Breast epithelium (tissue), 4 donors: ENCODE measurements around the gene MANSC4. TPM values are rescaled to one million over a fixed set of nuclear protein-coding genes. Genes with fewer than 3 reads are reported as not detected.

Experiments
- DNase-seq, 2 donors: peaks; one replicate each; pipeline ENCODE4 v3.0.0-alpha.2; 2019; ENCODE audit warnings: low spot score in 2 of 2
- H3K27ac ChIP-seq, 2 donors: fragments of 200-600 bp; sonication (generic) in 1 of 2; one replicate each; pipeline ENCODE4 v1.5.1; 2016 to 2019; ENCODE audit warnings: mild to moderate bottlenecking in 1 of 2
- H3K27me3 ChIP-seq, 2 donors: fragments of 200-600 bp; sonication (generic) in 1 of 2; one replicate each; pipeline versions ENCODE4 v1.5.1 to v1.6.0; 2017 to 2019; ENCODE audit warnings: control low read depth in 1 of 2, mild to moderate bottlenecking in 1 of 2
- H3K36me3 ChIP-seq: fragments of 200-600 bp; one replicate; pipeline ENCODE4 v1.5.1; 2019
- H3K4me1 ChIP-seq, 2 donors: fragments of 200-600 bp; sonication (generic); one replicate each; pipeline ENCODE4 v1.5.1; 2016 to 2019; ENCODE audit warnings: control low read depth in 1 of 2
- H3K4me3 ChIP-seq, 3 donors: fragments of 200-600 bp; sonication (generic); 1 replicate in 2 of 3; 2 replicates in 1 of 3; pipeline ENCODE4 v1.5.1; 2016 to 2019; ENCODE audit warnings: mild to moderate bottlenecking in 3 of 3, moderate library complexity in 2 of 3
- H3K9me3 ChIP-seq, 2 donors: fragments of 200-600 bp; sonication (generic) in 1 of 2; one replicate each; pipeline ENCODE4 v1.5.1; 2016 to 2019; ENCODE audit warnings: control low read depth in 1 of 2
- CTCF ChIP-seq, 3 donors: fragments of 450-650 bp; IDR thresholded peaks; one replicate each; pipeline ENCODE4 v1.5.1; 2016 to 2017; ENCODE audit warnings: antibody characterized with exemption in 3 of 3, mild to moderate bottlenecking in 3 of 3, moderate library complexity in 3 of 3
- POLR2A ChIP-seq: fragments of 450-650 bp; IDR thresholded peaks from one replicate; pipeline ENCODE4 v1.6.1; 2016; ENCODE audit warnings: antibody characterized with exemption, mild to moderate bottlenecking, moderate library complexity
- POLR2AphosphoS5 ChIP-seq, 3 donors: sonication (generic); formaldehyde crosslinking; IDR thresholded peaks; one replicate each; pipeline ENCODE4 v1.6.1; 2017; ENCODE audit warnings: antibody characterized with exemption in 3 of 3
- intact Hi-C: fragments of 100-400 bp; cut with DNase I; formaldehyde crosslinking; loops from one replicate; pipeline ENCODE4 v1.15.1; 2023; ENCODE audit warnings: low total_unique reads
- total RNA-seq, 3 donors: library from RNA; depleted of rRNA; stranded (reverse); fragments of >200 nt; gene quantifications; one replicate each; pipeline ENCODE4 v1.1.0, GENCODE V29; 2016

The MANSC4 gene
- under 1 TPM in 1 of 3 donors, not detected in 2; 0.73 TPM for total RNA-seq

GRCh38 chr12:27779920-27780611, at the start of gene MANSC4, which contains the start of gene KLHL42:
Gene MANSC4, minus strand, starts transcription at chr12:27780236. Its CDS starts 8,960 bp downstream, at chr12:27771276.
Gene KLHL42, plus strand, starts transcription at chr12:27780233. Its CDS starts 98 bp downstream, at chr12:27780331.
- peak within 1 kb of the TSS; percentile 88 to 96 for H3K27ac ChIP-seq
- intact Hi-C loops, result no loop called here

GRCh38 chr12:27828196-27828595, 48.2 kb upstream of the MANSC4 start:
- H3K27me3 ChIP-seq, result no peaks in the 10 kb centered on the region
- no peak overlapping the region for H3K4me3 ChIP-seq
- H3K36me3 ChIP-seq, result no peaks in the 10 kb centered on the region
- TF ChIP-seq POLR2A, result no peak
- no peak for TF ChIP-seq CTCF (IDR thresholded peaks at IDR 0.05)
- no peak for TF ChIP-seq POLR2AphosphoS5 (IDR thresholded peaks at IDR 0.05)
- intact Hi-C loops, result loop anchor here (5.0 kb wide), 1 partner anchor 1504 kb away; no protein-coding TSS in a partner anchor
- no peak for DNase-seq
- no peak overlapping the region for H3K27ac ChIP-seq
- no peaks in the 10 kb centered on the region for H3K4me1 ChIP-seq
- H3K9me3 ChIP-seq, result no peaks in the 10 kb centered on the region

More at GRCh38 chr12:27779920-27780611, at the start of gene MANSC4, which contains the start of gene KLHL42:
- TF ChIP-seq POLR2A (no peak), POLR2AphosphoS5 (IDR thresholded peaks at IDR 0.05) (peak in 1 of 3 donors; percentile 47)
- H3K27me3 ChIP-seq, result no peaks in the 10 kb centered on the region
- DNase-seq, result peak; percentile 44 to 62
- peaks cover 4 to 11% of the 10 kb centered on the region in 2 donors for H3K4me1 ChIP-seq
- H3K36me3 ChIP-seq, result no peaks in the 10 kb centered on the region
- H3K9me3 ChIP-seq, result no peaks in the 10 kb centered on the region
- peak within 1 kb of the TSS; percentile 65 to 82 (median 67) for H3K4me3 ChIP-seq

GRCh38 chr12:27826076-27826475, 46.0 kb upstream of the MANSC4 start:
- Histone ChIP-seq H3K9me3 (no peaks in the 10 kb centered on the region), H3K27ac (no peak overlapping the region), H3K4me1 (peaks cover 0 to 5% of the 10 kb centered on the region in 2 donors), H3K4me3 (no peak overlapping the region), H3K27me3 (no peaks in the 10 kb centered on the region), H3K36me3 (no peaks in the 10 kb centered on the region)
- intact Hi-C loops, result loop anchor here (5.0 kb wide), 1 partner anchor 1506 kb away; no protein-coding TSS in a partner anchor
- DNase-seq, result no peak
- no peak for TF ChIP-seq POLR2A
- TF ChIP-seq POLR2AphosphoS5 (IDR thresholded peaks at IDR 0.05), result no peak
- TF ChIP-seq CTCF (IDR thresholded peaks at IDR 0.05), result no peak

- Histone ChIP-seq H3K4me3 (no peak overlapping the region), H3K27ac (no peak overlapping the region), H3K9me3 (no peaks in the 10 kb centered on the region), H3K27me3 (no peaks in the 10 kb centered on the region), H3K36me3 (no peaks in the 10 kb centered on the region), H3K4me1 (peaks cover 0 to 6% of the 10 kb centered on the region in 2 donors)
- intact Hi-C loops, result loop anchor here (5.0 kb wide), 1 partner anchor 87 kb away; no protein-coding TSS in a partner anchor
- DNase-seq, result no peak
- TF ChIP-seq CTCF (IDR thresholded peaks at IDR 0.05), result no peak
- no peak for TF ChIP-seq POLR2AphosphoS5 (IDR thresholded peaks at IDR 0.05)
- no peak for TF ChIP-seq POLR2A
Observed at GRCh38 chr12:27824126-27824842, 44.2 kb upstream of the MANSC4 start.

- no peak overlapping the region for H3K4me3 ChIP-seq
- no peak for DNase-seq
- intact Hi-C loops, result loop anchor here (5.0 kb wide), 1 partner anchor 86 kb away; no protein-coding TSS in a partner anchor
- no peak for TF ChIP-seq CTCF (IDR thresholded peaks at IDR 0.05)
- no peak for TF ChIP-seq POLR2A
- no peak for TF ChIP-seq POLR2AphosphoS5 (IDR thresholded peaks at IDR 0.05)
- no peaks in the 10 kb centered on the region for H3K36me3 ChIP-seq
- H3K4me1 ChIP-seq, result peaks cover 0 to 6% of the 10 kb centered on the region in 2 donors
- no peaks in the 10 kb centered on the region for H3K9me3 ChIP-seq
- H3K27me3 ChIP-seq, result no peaks in the 10 kb centered on the region
- H3K27ac ChIP-seq, result no peak overlapping the region
Observed at GRCh38 chr12:27823038-27823437, 43.0 kb upstream of the MANSC4 start.
